ENCODE results near the gene GRAP2. TPM values are rescaled to one million over a fixed set of nuclear protein-coding genes. Genes with fewer than 3 reads are reported as not detected.

Gene GRAP2
- total and polyA plus RNA-seq, 10 of the 15 experiments (the other 5 are each of a cell fraction or from before 2014, with no cell fraction given), result 3.3 to 79.1 (median 59.6) TPM

DNA sequence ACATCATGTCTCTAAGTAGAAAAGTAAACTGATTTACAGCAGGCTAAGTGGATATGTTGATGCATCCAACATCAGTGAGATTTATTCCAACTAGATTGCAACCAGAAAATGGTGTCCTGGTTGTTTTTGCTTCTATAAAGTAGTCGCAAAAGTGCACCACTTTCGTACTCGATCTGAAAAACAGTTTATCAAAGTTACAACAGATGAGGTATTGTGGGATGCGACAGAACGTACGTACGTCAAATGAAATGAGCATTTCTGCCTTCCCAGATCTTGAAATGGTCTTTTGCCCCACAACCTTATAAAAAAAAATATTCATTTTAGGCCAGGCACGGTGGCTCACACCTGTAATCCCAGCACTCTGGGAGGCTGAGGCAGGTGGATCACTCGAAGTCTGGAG is 13.7 kb downstream of the GRAP2 start:
- Histone ChIP-seq H3K4me3 (no peak overlapping the region), H3K4me2 (ENCODE audit: control insufficient read depth, insufficient read depth) (no peak overlapping the region), H3K4me1 (ENCODE audit: control insufficient read depth, insufficient read depth, low read length) (peaks cover 17% of the 10 kb centered on the region), H3K79me2 (ENCODE audit: control insufficient read depth, insufficient read depth, low read length) (peaks cover 87% of the 10 kb centered on the region), H3K27me3 (replicated peaks in 1 of 2; ENCODE audit: control insufficient read depth in 2 of 2, insufficient read depth in 2 of 2, low read length in 1 of 2) (no peaks in the 10 kb centered on the region), H3K9ac (ENCODE audit: control insufficient read depth, insufficient read depth, low read length) (no peak overlapping the region), H3K9me3 (replicated peaks; ENCODE audit: control insufficient read depth, insufficient read depth, low read length) (no peaks in the 10 kb centered on the region; the same call in 2 of the 3 replicates), H2AFZ (ENCODE audit: control insufficient read depth, low read depth, low read length) (no peak overlapping the region), H3K36me3 (ENCODE audit: control insufficient read depth in 2 of 2, insufficient read depth in 2 of 2, low read length in 1 of 2) (peaks cover 5 to 6% of the 10 kb centered on the region in 2 experiments; a peak in 3 of 4 replicates), H3K27ac (ENCODE audit: control insufficient read depth, insufficient read depth) (no peak overlapping the region), H4K20me1 (ENCODE audit: control insufficient read depth, insufficient read depth) (no peaks in the 10 kb centered on the region)
- ChIA-PET RAD21 (ENCODE audit: unreplicated experiment) (interaction anchor here (1.2 to 7.5 kb wide), 2 partner anchors 16 to 19 kb away, joined by 3 to 91 read pairs; partner anchors contain the start of gene GRAP2), CTCF (interaction anchor here (0.9 kb wide), 1 partner anchor 9 kb away, joined by 4 read pairs; no protein-coding TSS in a partner anchor), SMC1A (ENCODE audit: uncharacterized antibody, unreplicated experiment) (interaction anchor here (1.4 to 11.1 kb wide), 5 partner anchors 11 to 125 kb away, joined by 3 to 108 read pairs (median 18); partner anchors contain the start of gene GRAP2), POLR2A (interaction anchor here (0.7 to 1.1 kb wide), 5 partner anchors 10 to 20 kb away, joined by 4 to 6 read pairs (median 4); no protein-coding TSS in a partner anchor)
- no peak for FAIRE-seq
- in situ Hi-C loops (cut with MboI) (no loop called here), intact Hi-C loops (cut with micrococcal nuclease; ENCODE audit: unreplicated experiment) (loop anchor here (5.0 kb wide), 1 partner anchor 48 kb away; the partner anchor contains the start of gene TMA7B)
- 89% methylated on average over 9 of the region's 9 CpGs for WGBS (ENCODE audit: insufficient coverage, insufficient replicate concordance, low lambda C conversion rate, missing lambda C conversion rate)
- no peak for TF ChIP-seq CREB1 (IDR thresholded peaks at IDR 0.05; ENCODE audit: low read depth)
- no peak for TF ChIP-seq TBL1XR1 (IDR thresholded peaks at IDR 0.05; ENCODE audit: low read depth, low read length)
- TF ChIP-seq EZH2 (IDR thresholded peaks at IDR 0.05; ENCODE audit: borderline replicate concordance, control insufficient read depth, low read depth, low read length), result no peak
- TF ChIP-seq STAT1 (conservative IDR thresholded peaks at IDR 0.05), result no peak
- no peak for TF ChIP-seq BMI1 (IDR thresholded peaks at IDR 0.05; ENCODE audit: borderline replicate concordance)
- no peak for TF ChIP-seq CHD2 (IDR thresholded peaks at IDR 0.05; ENCODE audit: borderline replicate concordance, low read depth, low read length)
- DNase-seq (ENCODE audit: low read depth, low spot score), result no peak
- no TSS peak for BruUV-seq (replicated peaks)
- no peak for ATAC-seq

DNA sequence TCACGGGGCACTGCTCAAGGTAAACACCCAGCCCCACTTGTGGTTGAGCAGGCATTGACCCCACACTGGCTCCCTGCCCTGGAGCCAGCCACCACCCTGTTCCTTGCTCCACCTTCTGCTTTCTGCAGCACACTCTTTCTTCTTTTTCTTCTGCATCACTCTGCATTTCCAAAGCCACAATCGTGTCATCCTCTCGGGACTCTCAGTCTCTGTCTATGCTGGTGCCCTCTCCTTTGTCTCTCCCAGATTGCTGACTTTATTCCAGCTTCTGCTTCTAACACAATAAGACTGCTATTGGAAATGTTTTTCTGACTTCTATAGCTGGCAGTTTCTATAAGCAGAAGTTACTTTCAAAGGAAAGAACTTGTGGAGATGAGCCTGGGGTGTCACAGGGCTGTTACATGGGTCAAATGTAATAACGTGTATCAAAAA is 14.4 kb downstream of the GRAP2 start:
- no TSS peak for BruUV-seq (replicated peaks)
- H3K4me2 ChIP-seq (ENCODE audit: control insufficient read depth, insufficient read depth), result no peak overlapping the region
- in situ Hi-C loops (cut with MboI) (no loop called here), intact Hi-C loops (cut with micrococcal nuclease; ENCODE audit: unreplicated experiment) (no loop called here)
- no peak overlapping the region for H2AFZ ChIP-seq (ENCODE audit: control insufficient read depth, low read depth, low read length)
- no peak overlapping the region for H3K4me3 ChIP-seq
- H4K20me1 ChIP-seq (ENCODE audit: control insufficient read depth, insufficient read depth), result no peaks in the 10 kb centered on the region
- ChIA-PET SMC1A (ENCODE audit: uncharacterized antibody, unreplicated experiment) (interaction anchor here (0.8 to 9.7 kb wide), 9 partner anchors 9 to 126 kb away, joined by 3 to 108 read pairs (median 5); partner anchors contain the start of gene GRAP2), POLR2A (interaction anchor here (2.1 kb wide), 1 partner anchor 13 kb away, joined by 7 read pairs; no protein-coding TSS in a partner anchor), RAD21 (ENCODE audit: unreplicated experiment) (interaction anchor here (1.2 kb wide), 2 partner anchors 18 to 121 kb away, joined by 3 read pairs; no protein-coding TSS in a partner anchor), CTCF (interaction anchor here (0.8 to 1.1 kb wide), 5 partner anchors 13 to 109 kb away, joined by 3 to 8 read pairs (median 4); no protein-coding TSS in a partner anchor)
- H3K36me3 ChIP-seq (ENCODE audit: control insufficient read depth in 2 of 2, insufficient read depth in 2 of 2, low read length in 1 of 2), result peaks cover 6 to 9% of the 10 kb centered on the region in 2 experiments
- no peaks in the 10 kb centered on the region for H3K27me3 ChIP-seq (replicated peaks in 1 of 2; ENCODE audit: control insufficient read depth in 2 of 2, insufficient read depth in 2 of 2, low read length in 1 of 2)
- no peak overlapping the region for H3K9ac ChIP-seq (ENCODE audit: control insufficient read depth, insufficient read depth, low read length)
- DNase-seq (ENCODE audit: low read depth, low spot score) (no peak), FAIRE-seq (no peak), ATAC-seq (peak; percentile 8; the same call in 2 of the 3 replicates)
- peaks cover 89% of the 10 kb centered on the region for H3K79me2 ChIP-seq (ENCODE audit: control insufficient read depth, insufficient read depth, low read length)
- no peak overlapping the region for H3K27ac ChIP-seq (ENCODE audit: control insufficient read depth, insufficient read depth)
- H3K9me3 ChIP-seq (replicated peaks; ENCODE audit: control insufficient read depth, insufficient read depth, low read length), result no peaks in the 10 kb centered on the region
- WGBS (ENCODE audit: insufficient coverage, insufficient replicate concordance, low lambda C conversion rate, missing lambda C conversion rate), result 85% methylated on average over 4 of the region's 4 CpGs
- H3K4me1 ChIP-seq (ENCODE audit: control insufficient read depth, insufficient read depth, low read length), result peaks cover 15% of the 10 kb centered on the region
- TF ChIP-seq POU2F2 (IDR thresholded peaks at IDR 0.05; ENCODE audit: borderline replicate concordance, low read depth, low read length) (no peak), WRNIP1 (IDR thresholded peaks at IDR 0.05; ENCODE audit: borderline replicate concordance, low read depth, low read length) (no peak), ZNF207 (IDR thresholded peaks at IDR 0.05; ENCODE audit: borderline replicate concordance) (no peak), SIN3A (IDR thresholded peaks at IDR 0.05; ENCODE audit: low read depth, low read length) (no peak), FOXK2 (IDR thresholded peaks at IDR 0.05) (no peak), ESRRA (IDR thresholded peaks at IDR 0.05; ENCODE audit: low read length) (no peak), JUND (IDR thresholded peaks at IDR 0.05; ENCODE audit: low read depth, low read length) (no peak), SREBF1 (IDR thresholded peaks at IDR 0.05; ENCODE audit: low read length) (no peak), RAD21 (IDR thresholded peaks at IDR 0.05; ENCODE audit: insufficient read depth, low read depth, low read length) (no peak), BCL11A (IDR thresholded peaks at IDR 0.05; ENCODE audit: low read depth, low read length) (no peak)
- TF ChIP-seq, protein P1, sequence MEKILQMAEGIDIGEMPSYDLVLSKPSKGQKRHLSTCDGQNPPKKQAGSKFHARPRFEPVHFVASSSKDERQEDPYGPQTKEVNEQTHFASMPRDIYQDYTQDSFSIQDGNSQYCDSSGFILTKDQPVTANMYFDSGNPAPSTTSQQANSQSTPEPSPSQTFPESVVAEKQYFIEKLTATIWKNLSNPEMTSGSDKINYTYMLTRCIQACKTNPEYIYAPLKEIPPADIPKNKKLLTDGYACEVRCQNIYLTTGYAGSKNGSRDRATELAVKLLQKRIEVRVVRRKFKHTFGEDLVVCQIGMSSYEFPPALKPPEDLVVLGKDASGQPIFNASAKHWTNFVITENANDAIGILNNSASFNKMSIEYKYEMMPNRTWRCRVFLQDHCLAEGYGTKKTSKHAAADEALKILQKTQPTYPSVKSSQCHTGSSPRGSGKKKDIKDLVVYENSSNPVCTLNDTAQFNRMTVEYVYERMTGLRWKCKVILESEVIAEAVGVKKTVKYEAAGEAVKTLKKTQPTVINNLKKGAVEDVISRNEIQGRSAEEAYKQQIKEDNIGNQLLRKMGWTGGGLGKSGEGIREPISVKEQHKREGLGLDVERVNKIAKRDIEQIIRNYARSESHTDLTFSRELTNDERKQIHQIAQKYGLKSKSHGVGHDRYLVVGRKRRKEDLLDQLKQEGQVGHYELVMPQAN (conservative IDR thresholded peaks at IDR 0.05), result no peak
